Activated naive CD4-positive, alpha-beta T cell (primary cell): Measurements from ENCODE around the gene LRRC10B.
"Not testable (repeated sequence)": the region's sequence is repeated elsewhere in the genome, so short reads cannot be mapped to it uniquely, and the experiment has no call there.

ENCODE experiments used
- DNase-seq, 4 experiments: peaks; one replicate each; lab custom pipeline; 2025; lab: John Stamatoyannopoulos, UW

Gene LRRC10B

GRCh38 chr11:61507962-61508861, at the start of gene LRRC10B:
Gene LRRC10B, plus strand, starts transcription at chr11:61508749. Its CDS starts 250 bp downstream, at chr11:61508999.
- peak in 1 of 4 experiments; percentile 6 for DNase-seq

- no peak for DNase-seq
Measured at GRCh38 chr11:61460474-61460881, 48.1 kb upstream of the LRRC10B start.

GRCh38 chr11:61460986-61461385, 47.6 kb upstream of the LRRC10B start:
- no peak for DNase-seq

GRCh38 chr11:61467602-61468001, 40.9 kb upstream of the LRRC10B start:
- not testable (repeated sequence) for DNase-seq

GRCh38 chr11:61468002-61468401, 40.5 kb upstream of the LRRC10B start:
- no peak for DNase-seq

- DNase-seq, result no peak
Measured at GRCh38 chr11:61472282-61472681, 36.3 kb upstream of the LRRC10B start.

GRCh38 chr11:61472868-61473267, 35.7 kb upstream of the LRRC10B start:
- no peak for DNase-seq

DNA sequence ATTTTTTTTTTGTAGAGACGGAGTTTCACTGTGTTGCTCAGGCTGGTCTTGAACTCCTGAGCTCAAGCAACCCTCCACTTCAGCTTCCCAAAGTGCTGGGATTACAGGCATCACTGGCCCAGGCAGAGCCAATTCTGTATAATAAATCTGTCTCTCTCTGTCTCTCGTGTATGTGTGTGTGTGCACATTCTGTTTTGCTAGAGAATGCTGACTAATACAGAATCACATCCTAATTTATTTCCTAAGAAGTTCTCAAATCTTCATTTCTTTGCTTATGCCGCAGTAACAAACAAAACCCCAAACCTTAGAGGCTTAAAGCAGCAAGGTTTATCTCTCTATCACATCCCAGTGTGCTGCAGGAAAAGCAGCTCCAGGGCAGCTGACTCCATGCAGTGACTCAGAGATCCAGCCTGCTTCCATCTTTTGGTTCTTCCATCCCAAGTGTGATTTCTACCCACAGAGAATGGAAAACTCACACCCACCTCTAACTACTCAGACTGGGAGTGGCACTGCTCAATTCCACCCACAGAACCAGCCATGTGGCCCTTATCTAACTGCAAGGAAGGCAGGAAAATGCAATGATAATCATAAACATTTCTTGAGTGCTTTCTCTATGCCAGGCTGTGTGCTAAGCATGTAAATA, 35.1 kb upstream of the LRRC10B start:
- DNase-seq, result no peak

- no peak for DNase-seq
Measured at GRCh38 chr11:61474013-61474643, 34.4 kb upstream of the LRRC10B start.

GRCh38 chr11:61475433-61475832, 33.1 kb upstream of the LRRC10B start:
- no peak for DNase-seq

GRCh38 chr11:61476371-61476770, 32.2 kb upstream of the LRRC10B start:
- no peak for DNase-seq

DNA sequence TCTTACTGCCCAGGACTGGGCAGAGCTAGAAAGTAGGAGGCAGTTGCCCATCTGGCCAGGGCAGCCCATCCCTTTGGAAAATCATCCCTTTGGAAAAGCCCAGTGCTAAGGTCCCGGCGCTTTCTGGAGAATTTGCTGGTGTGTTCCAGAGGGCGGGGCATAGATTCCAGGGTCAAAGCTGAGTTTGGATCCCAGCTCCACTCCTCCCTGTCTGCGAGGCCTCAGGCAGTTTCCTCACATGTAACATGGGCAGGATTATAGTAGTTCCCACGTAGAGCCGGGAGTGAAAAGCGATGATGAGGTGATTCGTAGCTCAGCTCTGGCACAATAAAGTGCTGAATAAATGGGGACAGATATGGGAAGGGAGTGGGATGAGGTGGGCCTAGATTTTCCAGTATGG, 31.4 kb upstream of the LRRC10B start:
- DNase-seq, result no peak

DNA sequence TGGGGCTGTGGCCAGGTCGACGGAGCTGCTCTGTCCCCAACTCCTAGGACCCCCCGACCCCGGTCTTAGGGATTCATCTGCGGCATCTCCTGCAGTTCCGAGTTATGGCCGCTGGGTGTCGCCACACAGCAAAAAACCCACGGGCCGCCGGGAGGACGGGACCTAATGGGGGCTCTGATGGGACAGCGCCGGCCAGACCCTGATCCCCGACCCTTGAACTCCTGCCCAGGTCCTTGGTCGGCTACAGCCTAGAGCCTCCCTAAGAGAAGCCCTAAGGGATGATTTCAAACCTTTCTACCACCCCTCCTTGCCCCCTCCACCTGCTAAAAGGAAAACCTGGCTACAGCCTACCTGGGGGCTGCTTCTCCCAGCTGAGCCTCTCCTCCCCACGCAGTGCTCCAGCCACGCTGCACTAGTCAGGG, 30.8 kb upstream of the LRRC10B start:
- peak in 3 of 4 experiments; percentile 30 to 51 (median 31) for DNase-seq

- not testable (repeated sequence) for DNase-seq
Measured at GRCh38 chr11:61479360-61480058, 29.0 kb upstream of the LRRC10B start.

GRCh38 chr11:61480261-61480993, 28.1 kb upstream of the LRRC10B start:
- DNase-seq, result no peak

- no peak for DNase-seq
Measured at GRCh38 chr11:61480994-61481335, 27.6 kb upstream of the LRRC10B start.

- no peak for DNase-seq
Measured at GRCh38 chr11:61481806-61482205, 26.7 kb upstream of the LRRC10B start.

- no peak for DNase-seq
Measured at GRCh38 chr11:61482513-61482912, 26.0 kb upstream of the LRRC10B start.

DNA sequence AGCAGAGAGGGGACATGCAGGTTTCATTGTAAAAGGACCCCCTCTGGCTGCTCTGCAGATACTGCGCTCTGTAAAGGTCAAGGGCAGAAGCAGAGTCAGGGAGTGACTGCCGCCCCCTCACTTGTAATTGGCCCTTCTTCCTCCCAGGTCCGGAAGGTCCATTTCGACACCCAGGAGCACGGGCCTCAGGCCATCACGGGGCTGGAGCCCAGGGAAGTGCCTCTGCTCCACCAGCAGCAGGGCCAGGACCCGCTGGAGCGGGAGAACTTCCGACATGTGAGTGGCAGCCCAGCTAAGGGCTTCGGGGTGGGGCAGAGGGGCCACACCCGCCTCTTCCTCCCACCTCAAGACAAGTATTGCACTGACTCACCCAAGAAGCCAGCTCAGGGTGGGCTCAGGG, 24.0 kb upstream of the LRRC10B start:
- DNase-seq, result no peak

GRCh38 chr11:61485080-61485479, 23.5 kb upstream of the LRRC10B start:
- DNase-seq, result no peak

GRCh38 chr11:61486011-61486620, 22.4 kb upstream of the LRRC10B start:
- no peak for DNase-seq
